NT2/D1 (cell line): ENCODE measurements around the gene BTG4.

Experiments used
- DNase-seq: peaks from one replicate; pipeline ENCODE4 v3.0.0-alpha.2; 2011; ENCODE audit warnings: low read depth, low spot score
- H3K27me3 ChIP-seq: 2 replicates; pipeline ENCODE4 v1.6.0; 2011; ENCODE audit warnings: mild to moderate bottlenecking; ENCODE audit not compliant: insufficient read length, insufficient read depth
- H3K36me3 ChIP-seq: 2 replicates; pipeline ENCODE4 v1.6.1; 2011; ENCODE audit warnings: mild to moderate bottlenecking, low read length, mixed read lengths; ENCODE audit not compliant: insufficient read depth, insufficient read length
- H3K4me1 ChIP-seq: 2 replicates; pipeline ENCODE4 v1.5.1; 2011; ENCODE audit not compliant: insufficient read depth, insufficient read length
- H3K4me3 ChIP-seq: 2 replicates; pipeline ENCODE4 v1.5.1; 2011; ENCODE audit warnings: low read depth; ENCODE audit not compliant: insufficient read length
- H3K9ac ChIP-seq: 2 replicates; pipeline ENCODE4 v1.6.0; 2011; ENCODE audit warnings: low read depth; ENCODE audit not compliant: insufficient read length
- H3K9me3 ChIP-seq: 2 replicates; pipeline ENCODE4 v1.5.1; 2011; ENCODE audit warnings: mild to moderate bottlenecking, low read length; ENCODE audit not compliant: insufficient read depth
- SUZ12 ChIP-seq: IDR thresholded peaks from 2 replicates; pipeline ENCODE4 v1.6.1; 2011; ENCODE audit not compliant: insufficient read length, insufficient read depth; ENCODE audit errors: extremely low read depth
- YY1 ChIP-seq: IDR thresholded peaks from 2 replicates; pipeline ENCODE4 v1.6.1; 2011; ENCODE audit not compliant: insufficient read length, insufficient read depth
- ZNF274 ChIP-seq: IDR thresholded peaks from 2 replicates; pipeline ENCODE4 v1.6.1; 2011; ENCODE audit warnings: mild to moderate bottlenecking, low read depth, low read length

BTG4 gene

DNA sequence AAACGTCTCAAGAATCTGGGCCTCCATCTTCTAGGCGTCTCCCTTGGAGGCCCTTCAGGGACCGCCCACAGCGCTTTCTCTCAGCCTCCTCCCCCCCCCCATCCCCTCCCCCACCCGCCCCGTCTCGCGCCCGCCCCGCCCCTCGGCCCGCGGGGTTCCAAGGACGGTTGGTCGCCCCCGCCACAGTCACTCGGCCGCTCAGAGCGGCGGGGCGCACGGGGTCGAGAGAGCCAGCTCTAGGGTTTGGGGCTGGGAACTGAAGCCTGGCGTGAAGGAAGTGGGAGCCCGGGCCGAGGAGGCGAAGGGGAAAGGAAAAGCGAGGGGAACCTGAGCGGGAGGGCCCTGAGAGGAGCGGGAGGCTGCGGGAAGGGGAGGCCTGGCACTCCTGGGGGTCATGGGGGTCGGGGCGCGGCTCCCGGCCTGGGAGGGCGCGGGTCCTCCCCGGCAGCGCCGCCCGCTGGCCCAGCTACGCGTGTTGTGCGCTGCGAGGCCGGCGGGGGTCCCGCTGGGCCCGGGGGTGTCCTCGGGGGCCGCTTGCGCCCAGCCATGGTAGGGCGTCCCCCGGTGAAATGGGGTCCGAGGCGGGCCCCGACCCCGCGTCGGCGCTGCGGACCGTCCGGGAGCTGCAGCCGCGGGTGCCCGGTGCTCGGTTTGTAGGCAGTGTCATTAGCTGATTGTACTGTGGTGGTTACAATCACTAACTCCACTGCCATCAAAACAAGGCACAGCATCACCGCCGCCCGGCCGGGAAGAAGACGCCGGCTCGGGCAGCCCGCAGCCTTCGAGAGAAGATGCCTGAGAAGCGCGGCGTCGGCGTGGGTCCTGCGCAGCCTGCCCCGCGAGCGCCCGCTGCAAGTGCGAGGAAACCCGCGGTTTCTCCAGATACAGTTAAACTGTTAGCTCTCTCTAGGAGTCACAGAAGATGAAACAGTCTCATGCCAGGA, at the start of gene BTG4:
BTG4 (minus strand) TSS at position 91 of the 944 bp plus-strand sequence. CDS start 13,610 bp downstream, outside the sequence.
- no peaks in the 10 kb centered on the region for H3K4me1 ChIP-seq
- no peak for DNase-seq
- TF ChIP-seq SUZ12 (no peak), ZNF274 (no peak), YY1 (no peak)
- H3K9me3 ChIP-seq, result no peaks in the 10 kb centered on the region
- H3K9ac ChIP-seq, result peak within 1 kb of the TSS; percentile 74
- peaks cover 44% of the 10 kb centered on the region for H3K27me3 ChIP-seq
- peak within 1 kb of the TSS; percentile 53 for H3K4me3 ChIP-seq
- H3K36me3 ChIP-seq, result no peaks in the 10 kb centered on the region

DNA sequence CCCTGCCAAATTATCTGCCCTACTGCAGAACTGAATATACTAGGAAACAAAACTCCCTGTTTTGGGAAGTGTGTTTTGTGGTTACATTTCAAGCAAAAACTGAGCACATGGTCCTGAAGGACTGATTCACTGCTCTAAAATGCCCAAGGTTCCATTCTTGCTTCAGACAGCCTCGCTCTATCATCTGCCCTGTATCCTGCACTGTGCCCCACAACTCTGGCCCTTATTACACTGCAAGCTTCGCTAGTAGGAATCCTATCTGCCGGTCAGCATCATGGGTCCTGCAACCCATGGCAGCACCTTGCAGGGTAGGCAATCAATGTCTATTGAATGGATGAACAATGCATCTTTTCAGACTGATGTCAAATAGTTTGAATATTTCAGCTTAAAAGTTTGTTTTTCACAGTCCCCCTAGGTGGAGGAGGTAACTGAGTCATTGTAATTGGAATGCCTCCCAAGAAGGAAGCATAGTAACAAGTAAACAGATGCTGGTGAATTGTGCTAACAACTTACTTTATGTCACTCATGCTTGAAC, 49.7 kb upstream of the BTG4 start:
- Histone ChIP-seq H3K27me3 (no peaks in the 10 kb centered on the region), H3K9ac (no peak overlapping the region), H3K4me1 (no peaks in the 10 kb centered on the region), H3K4me3 (no peak overlapping the region), H3K9me3 (no peaks in the 10 kb centered on the region), H3K36me3 (peaks cover 7% of the 10 kb centered on the region)
- peak; percentile 38 for DNase-seq
- TF ChIP-seq ZNF274 (no peak), SUZ12 (no peak), YY1 (no peak)

DNA sequence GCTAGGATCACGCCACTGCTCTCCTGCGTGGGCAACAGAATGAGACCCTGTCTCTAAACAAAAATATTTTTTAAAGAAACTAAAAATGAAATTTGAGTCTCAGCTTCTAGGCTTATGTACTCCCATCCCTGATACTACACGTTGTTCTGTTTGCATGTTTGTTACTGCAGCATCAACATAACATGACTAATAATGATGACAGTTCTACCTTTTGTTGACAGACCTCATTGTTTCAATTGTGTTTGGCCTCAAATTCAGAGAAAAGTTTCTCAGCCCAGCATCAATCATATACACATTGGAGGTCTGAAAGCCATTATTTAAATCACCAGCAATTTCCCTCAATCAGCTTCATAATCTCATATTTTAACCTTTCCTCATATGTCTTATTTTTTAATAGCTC, 49.1 kb upstream of the BTG4 start:
- TF ChIP-seq ZNF274, result no peak
- no peak for TF ChIP-seq SUZ12
- TF ChIP-seq YY1, result no peak
- Histone ChIP-seq H3K9ac (no peak overlapping the region), H3K9me3 (peaks cover 5% of the 10 kb centered on the region), H3K4me1 (no peaks in the 10 kb centered on the region), H3K36me3 (peaks cover 8% of the 10 kb centered on the region), H3K4me3 (no peak overlapping the region), H3K27me3 (no peaks in the 10 kb centered on the region)
- no peak for DNase-seq

DNA sequence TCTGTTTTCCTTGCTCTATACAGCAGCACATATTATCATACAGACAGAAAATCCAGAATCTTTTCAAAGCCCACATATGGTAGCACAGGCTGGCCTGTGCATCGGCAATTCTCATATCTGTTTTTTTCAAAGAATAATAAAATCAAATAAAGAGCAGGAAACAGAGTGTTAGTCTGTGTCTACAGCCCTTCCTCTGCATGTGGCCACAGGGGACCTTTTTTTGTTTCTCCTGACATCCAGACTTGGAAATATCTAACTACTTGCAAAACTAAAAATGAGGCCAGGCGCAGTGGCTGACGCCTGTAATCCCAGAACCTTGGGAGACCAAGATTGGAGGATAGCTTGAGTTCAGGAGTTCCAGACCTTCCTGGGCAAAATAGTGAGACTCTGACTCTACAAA, 48.6 kb upstream of the BTG4 start:
- DNase-seq, result no peak
- Histone ChIP-seq H3K4me1 (no peaks in the 10 kb centered on the region), H3K27me3 (no peaks in the 10 kb centered on the region), H3K9ac (no peak overlapping the region), H3K9me3 (peaks cover 10% of the 10 kb centered on the region), H3K4me3 (no peak overlapping the region), H3K36me3 (peaks cover 11% of the 10 kb centered on the region)
- no peak for TF ChIP-seq ZNF274
- no peak for TF ChIP-seq SUZ12
- TF ChIP-seq YY1, result no peak

DNA sequence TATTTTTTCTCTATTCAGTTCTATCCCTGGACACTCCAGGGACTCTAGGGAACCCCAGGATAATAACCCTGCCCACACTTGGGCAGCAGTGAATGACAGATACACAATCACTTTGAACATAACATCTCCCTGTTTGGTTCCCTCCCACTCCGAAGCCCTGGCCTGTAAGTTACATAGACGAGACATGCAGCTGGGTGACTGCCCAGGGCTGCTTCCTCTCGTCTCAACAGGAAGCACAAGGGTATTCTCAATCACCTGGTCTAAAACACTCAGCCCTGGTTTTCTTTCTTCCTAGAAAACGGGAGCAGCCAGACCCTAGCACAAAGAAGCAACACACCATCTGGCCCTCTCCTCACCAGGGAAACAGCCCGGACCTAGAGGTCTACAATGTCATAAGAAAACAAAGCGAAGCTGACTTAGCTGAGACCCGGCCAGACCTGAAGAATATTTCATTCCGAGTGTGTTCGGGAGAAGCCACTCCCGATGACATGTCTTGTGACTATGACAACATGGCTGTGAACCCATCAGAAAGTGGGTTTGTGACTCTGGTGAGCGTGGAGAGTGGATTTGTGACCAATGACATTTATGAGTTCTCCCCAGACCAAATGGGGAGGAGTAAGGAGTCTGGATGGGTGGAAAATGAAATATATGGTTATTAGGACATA, 47.7 kb upstream of the BTG4 start:
- TF ChIP-seq SUZ12, result no peak
- no peak for TF ChIP-seq YY1
- TF ChIP-seq ZNF274, result no peak
- Histone ChIP-seq H3K4me3 (no peak overlapping the region), H3K9me3 (peaks cover 17% of the 10 kb centered on the region), H3K4me1 (no peaks in the 10 kb centered on the region), H3K27me3 (no peaks in the 10 kb centered on the region), H3K36me3 (peaks cover 11% of the 10 kb centered on the region), H3K9ac (no peak overlapping the region)
- DNase-seq, result no peak

DNA sequence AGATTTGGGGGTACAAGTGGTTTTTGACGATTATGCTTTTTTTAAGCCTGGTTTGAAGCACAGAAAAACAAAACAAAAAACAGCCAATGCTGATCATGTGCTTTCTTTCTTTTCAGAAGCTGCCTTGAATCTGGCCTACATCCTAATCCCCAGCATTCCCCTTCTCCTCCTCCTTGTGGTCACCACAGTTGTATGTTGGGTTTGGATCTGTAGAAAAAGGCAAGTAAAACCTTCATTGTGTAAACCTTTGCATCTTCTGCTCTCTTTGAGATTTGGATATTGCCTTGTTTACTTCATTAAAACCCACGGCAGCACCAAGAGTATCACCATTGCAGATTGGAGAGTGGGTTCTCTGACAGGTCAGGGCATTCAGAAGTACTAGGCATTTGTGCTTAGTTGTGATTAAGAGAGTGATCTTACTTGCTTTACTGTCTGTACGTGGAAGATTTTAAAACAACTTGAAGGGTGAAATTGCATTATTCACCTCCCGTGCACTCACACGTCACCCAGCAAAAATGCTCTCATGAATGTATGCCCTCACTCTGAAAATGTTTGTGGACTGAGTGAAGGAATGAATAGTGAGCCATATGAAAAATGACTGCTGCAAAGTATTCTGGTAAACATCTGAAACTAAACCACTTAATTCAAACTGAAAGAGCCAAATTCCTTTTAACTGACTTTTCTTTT, 45.4 kb upstream of the BTG4 start:
- Histone ChIP-seq H3K4me1 (no peaks in the 10 kb centered on the region), H3K36me3 (peaks cover 11% of the 10 kb centered on the region), H3K9ac (no peak overlapping the region), H3K4me3 (no peak overlapping the region), H3K27me3 (no peaks in the 10 kb centered on the region), H3K9me3 (peaks cover 17% of the 10 kb centered on the region)
- DNase-seq, result no peak
- TF ChIP-seq SUZ12 (no peak), YY1 (no peak), ZNF274 (no peak)

DNA sequence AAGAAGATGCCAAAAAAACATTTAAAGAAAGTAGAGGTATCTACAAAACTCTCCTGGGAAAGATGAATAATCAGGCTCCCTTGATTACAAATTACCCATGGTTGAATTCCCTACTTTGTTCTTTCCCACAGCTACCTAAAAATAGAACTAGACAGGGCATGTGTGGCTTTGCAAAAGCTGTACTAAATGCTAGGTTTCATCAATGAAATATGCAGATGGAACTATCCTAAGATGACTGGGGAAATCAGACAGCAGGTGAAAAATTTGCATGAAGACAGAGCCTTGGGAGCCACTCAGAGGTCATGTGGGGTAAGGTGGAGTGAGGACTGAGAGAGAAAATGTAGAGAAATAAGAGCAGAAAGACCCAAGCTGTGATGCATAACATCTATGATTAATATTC, 43.1 kb upstream of the BTG4 start:
- peaks cover 11% of the 10 kb centered on the region for H3K36me3 ChIP-seq
- no peak for DNase-seq
- no peak overlapping the region for H3K9ac ChIP-seq
- H3K9me3 ChIP-seq, result peaks cover 17% of the 10 kb centered on the region
- H3K4me3 ChIP-seq, result no peak overlapping the region
- TF ChIP-seq SUZ12, result no peak
- TF ChIP-seq YY1, result no peak
- no peak for TF ChIP-seq ZNF274
- no peaks in the 10 kb centered on the region for H3K27me3 ChIP-seq
- H3K4me1 ChIP-seq, result no peaks in the 10 kb centered on the region
